ENCODE measurements around the gene RHCE.
"Not testable (repeated sequence)": the region's sequence is repeated elsewhere in the genome, so short reads cannot be mapped to it uniquely, and the experiment has no call there.

RHCE gene

DNA sequence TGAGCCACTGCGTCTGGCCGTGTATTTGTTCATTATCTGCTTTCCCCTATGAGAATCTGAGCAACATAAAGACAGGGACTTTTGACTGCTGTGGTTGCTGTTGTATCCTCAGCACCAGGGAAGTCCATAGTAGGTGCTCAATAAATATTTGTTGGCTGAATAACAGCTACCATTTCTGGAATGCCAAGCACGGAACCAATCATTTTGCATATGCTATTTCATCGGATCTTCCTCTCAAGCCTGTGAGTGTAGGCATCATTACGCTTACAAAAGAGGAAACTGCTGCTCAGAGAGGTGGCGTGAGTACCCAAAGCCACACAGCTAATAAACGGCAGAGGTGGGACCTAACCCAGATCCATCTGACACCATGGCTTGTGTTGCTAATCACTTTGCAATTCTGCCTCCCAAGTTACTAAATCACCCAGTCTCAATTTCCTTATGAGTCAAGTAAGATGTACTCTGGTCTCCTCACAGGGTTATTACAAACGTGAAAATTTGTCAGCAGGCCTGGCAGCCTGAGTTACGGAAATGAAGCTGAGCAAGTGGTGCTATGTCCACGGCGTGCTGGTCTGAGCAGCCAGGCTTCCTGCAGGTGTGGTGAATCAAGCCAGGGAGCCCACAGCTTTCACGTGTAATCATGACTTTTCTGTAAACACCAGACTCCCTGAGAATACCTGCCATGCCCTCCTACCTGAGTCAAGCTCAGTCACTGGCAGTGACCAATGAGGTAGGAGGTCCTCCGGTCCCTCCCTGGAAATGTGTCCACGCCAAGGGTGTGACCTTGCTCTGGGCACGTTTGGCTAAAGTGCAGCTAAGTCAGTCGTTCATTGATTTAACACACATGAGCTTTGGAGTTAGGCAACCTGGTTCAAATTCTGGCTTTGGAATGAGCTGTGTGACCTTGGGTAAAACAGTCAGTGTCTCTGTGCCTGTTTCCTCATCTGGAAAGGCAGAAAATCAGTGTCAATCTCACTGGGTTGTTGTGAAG is 4.8 kb upstream of the RHCE start:
- H3K9me3 Mint-ChIP-seq (ENCODE audit: low read depth): no peaks in the 10 kb centered on the region
- H3K27me3 Mint-ChIP-seq: no peaks in the 10 kb centered on the region
- no peak overlapping the region for H3K27ac Mint-ChIP-seq
- H3K4me1 Mint-ChIP-seq (ENCODE audit: low read depth): peaks cover 7% of the 10 kb centered on the region
- no peak overlapping the region for H3K4me3 Mint-ChIP-seq
- H3K36me3 Mint-ChIP-seq: no peaks in the 10 kb centered on the region

DNA sequence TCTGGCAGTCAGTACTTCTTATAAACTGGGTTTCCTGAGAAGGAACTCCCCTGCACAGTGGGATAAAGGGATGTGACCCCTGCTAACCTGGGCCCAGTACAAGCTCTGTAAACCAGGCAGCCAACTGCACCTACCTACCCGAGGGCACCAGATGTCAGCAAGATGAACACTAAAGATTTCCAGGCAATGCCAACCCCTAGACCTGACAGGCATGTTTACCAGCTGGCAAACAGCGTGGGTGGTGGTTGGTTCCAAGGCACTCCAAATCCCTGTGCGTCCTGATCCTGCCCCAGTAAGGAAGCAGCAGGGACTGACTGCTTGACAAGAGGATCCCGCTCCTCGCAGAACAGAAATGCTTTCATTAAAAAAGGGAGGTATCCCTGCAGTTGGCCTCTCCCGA is 2.6 kb upstream of the RHCE start:
- not testable (repeated sequence) for H3K36me3 Mint-ChIP-seq; H3K4me1 Mint-ChIP-seq (ENCODE audit: low read depth); H3K27me3 Mint-ChIP-seq; H3K9me3 Mint-ChIP-seq (ENCODE audit: low read depth); H3K27ac Mint-ChIP-seq; H3K4me3 Mint-ChIP-seq

DNA sequence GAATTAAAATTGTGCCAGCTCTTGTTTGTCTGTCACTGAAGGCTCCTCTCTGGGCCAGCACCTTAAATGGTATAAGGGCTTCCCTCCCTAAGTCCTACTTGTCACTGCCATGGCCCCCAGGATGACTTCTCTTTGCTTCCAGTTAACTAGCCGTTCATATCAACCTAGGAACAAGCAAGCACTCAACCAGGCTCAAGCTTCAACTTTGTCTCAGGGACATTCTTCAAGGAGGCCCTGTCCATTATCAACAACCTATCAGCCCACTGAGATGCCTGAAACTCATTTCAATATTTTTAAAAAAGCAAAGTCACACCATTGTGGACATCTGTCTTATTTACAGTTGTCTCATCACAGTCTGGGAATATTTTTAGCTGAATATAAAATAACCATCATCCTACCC is 1.3 kb downstream of the RHCE start:
- not testable (repeated sequence) for H3K4me1 Mint-ChIP-seq (ENCODE audit: low read depth); H3K9me3 Mint-ChIP-seq (ENCODE audit: low read depth); H3K36me3 Mint-ChIP-seq; H3K27ac Mint-ChIP-seq; H3K4me3 Mint-ChIP-seq; H3K27me3 Mint-ChIP-seq

DNA sequence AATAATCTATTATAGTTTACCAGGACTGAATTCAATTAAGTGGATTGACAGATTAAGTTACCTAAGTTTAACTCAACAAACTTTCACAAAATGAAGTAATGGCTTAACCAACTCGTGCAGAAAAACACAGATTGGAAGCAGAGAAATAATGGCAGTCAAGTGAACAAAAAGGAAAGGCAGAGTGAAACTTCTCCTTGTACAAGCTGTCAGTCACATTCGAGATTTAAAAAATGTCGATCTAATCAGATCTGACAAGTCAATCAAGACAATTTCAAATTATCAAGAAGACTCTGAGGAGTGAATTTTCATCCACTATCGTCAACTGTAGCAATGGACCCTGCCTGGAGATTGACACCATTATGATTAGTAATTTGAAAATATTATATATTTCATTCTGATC is 3.3 kb downstream of the RHCE start:
- H3K27ac Mint-ChIP-seq; H3K27me3 Mint-ChIP-seq; H3K4me1 Mint-ChIP-seq (ENCODE audit: low read depth); H3K36me3 Mint-ChIP-seq; H3K4me3 Mint-ChIP-seq; H3K9me3 Mint-ChIP-seq (ENCODE audit: low read depth): not testable (repeated sequence)

DNA sequence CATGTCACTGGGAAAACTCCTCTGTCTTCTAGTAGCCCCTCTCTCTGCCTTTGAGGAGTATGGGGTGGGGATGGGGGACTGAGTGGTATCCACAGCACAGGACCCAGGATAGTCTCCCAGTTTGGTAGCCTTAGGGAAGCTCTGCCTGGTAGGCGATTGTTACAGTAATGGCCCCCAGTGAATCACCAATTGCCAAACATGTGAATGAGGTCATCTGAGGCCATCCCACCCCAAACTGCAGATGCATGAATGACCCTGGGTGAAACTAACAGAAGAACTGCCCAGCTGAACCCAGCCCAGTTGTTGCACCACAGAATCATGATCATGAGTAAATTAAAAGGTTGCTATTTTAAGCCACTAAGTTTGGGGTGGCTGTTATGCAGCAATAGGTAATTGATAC is 6.0 kb downstream of the RHCE start:
- not testable (repeated sequence) for H3K4me1 Mint-ChIP-seq (ENCODE audit: low read depth); H3K27me3 Mint-ChIP-seq; H3K4me3 Mint-ChIP-seq; H3K27ac Mint-ChIP-seq; H3K9me3 Mint-ChIP-seq (ENCODE audit: low read depth); H3K36me3 Mint-ChIP-seq

DNA sequence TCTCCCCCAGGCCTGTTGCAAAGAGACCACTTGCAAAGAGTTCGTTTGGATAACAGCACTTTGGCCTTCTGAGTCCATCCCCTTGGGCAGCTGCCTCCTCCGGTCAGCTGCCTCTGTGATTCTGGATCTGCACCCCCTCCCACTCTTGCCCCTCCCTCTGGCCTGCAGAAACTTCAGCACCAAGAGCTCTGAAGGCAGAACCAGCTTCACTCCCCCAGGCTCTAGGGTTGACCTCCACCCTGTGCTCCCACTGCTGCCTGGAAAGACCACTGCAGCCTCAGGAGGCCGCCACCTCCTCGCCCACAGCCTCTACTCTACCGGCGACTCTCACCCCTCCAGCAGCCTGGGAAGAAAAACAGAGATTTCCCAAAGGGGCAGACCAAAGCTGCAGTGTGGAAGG is 6.5 kb downstream of the RHCE start:
- not testable (repeated sequence) for H3K4me3 Mint-ChIP-seq; H3K4me1 Mint-ChIP-seq (ENCODE audit: low read depth); H3K9me3 Mint-ChIP-seq (ENCODE audit: low read depth); H3K36me3 Mint-ChIP-seq; H3K27me3 Mint-ChIP-seq; H3K27ac Mint-ChIP-seq

DNA sequence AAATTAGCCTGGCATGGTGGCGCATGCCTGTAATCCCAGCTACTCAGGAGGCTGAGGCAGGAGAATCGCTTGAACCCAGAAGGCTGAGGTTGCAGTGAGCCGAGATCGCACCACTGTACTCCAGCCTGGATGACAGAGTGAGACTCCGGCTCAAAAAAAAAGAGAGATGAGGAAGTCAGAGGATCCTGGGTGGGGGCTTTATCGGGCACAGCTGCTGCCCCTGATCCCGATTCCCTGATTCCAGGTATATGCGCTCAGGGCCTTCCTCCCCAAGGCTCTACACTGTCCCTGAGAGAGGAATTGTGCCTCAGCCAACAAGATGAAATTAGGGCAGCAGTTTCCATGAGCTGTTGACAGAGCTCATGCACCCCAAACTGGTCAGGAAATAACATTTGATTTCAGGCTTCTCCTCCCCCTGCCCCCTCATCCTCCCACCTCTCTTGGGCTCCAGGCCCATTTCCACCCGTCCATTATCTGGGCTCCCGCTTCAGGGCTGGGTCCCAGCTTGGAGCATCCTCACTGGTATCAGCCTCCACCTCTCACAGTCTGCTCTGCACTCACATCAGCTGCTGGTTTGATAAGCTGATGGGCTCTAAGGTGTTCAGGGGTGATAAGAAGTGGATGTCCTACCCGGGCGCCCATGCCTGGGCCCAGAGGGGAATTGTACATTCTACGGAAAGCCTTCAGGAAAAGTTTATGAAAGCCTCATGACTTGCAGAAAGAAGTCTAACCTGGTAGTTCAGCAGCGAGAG is 7.6 kb downstream of the RHCE start:
- H3K4me1 Mint-ChIP-seq (ENCODE audit: low read depth); H3K4me3 Mint-ChIP-seq; H3K9me3 Mint-ChIP-seq (ENCODE audit: low read depth); H3K36me3 Mint-ChIP-seq; H3K27me3 Mint-ChIP-seq; H3K27ac Mint-ChIP-seq: not testable (repeated sequence)

DNA sequence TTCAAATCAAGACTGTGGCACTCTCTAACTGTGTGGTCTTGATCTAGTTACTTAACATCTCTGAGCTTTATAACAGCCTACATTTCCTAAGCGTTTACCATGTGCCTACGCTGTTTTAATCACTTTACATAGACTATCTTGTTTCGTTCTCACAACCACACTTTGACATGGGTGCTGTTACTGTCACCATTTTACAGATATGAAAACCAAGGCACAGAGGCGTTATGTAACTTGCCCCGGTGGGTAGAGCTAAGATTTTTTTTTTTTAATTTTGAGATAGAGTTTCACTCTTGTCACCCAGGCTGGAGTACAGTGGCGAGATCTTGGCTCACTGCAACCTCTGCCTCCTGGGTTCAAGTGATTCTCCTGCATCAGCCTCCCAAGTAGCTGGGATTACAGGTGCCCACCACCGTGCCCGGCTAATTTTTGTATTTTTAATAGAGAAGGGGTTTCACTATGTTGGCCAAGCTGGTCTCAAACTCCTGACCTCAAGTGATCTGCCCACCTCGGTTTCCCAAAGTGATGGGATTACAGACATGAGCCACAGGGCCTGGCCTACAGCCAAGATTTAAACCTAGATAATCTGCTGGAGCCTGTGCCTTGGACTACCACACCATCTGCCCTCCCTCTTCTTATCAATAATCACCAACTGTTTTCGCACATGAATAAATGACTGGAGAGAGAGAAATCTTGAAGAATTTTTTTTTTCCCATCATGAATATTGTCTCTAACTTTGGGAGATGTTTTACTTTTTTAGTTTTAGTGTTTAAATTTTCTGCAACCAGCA is 10.8 kb downstream of the RHCE start:
- not testable (repeated sequence) for H3K27me3 Mint-ChIP-seq; H3K4me3 Mint-ChIP-seq; H3K9me3 Mint-ChIP-seq (ENCODE audit: low read depth); H3K36me3 Mint-ChIP-seq; H3K4me1 Mint-ChIP-seq (ENCODE audit: low read depth); H3K27ac Mint-ChIP-seq

DNA sequence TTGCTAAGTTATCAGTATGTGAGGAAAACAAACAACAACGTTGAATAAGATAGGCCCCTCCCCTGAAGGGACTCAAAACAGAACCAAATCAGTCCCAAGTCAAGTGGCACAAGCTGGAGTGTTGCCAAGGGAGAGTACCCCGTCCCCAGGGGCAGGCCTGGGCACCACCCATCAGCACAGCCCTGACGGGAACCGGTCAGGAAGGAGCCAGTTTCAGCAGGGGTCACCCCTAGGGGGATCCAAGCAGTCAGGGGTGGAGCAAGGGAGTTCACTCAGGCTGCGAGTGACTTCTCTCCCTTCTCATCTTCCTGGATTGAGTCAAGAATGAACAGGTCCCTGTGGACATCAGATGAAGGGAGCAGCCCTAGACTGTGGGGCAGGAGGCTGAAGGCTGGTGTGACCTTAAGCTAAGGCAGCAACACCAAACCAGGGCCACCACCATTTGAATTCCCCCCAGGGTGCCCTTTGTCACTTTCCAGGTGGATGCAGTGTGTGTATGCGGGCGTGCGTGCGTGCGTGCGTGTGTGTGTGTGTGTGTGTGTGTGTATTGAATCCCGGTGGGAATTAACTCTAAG is 14.8 kb downstream of the RHCE start:
- H3K9me3 Mint-ChIP-seq (ENCODE audit: low read depth); H3K4me3 Mint-ChIP-seq; H3K4me1 Mint-ChIP-seq (ENCODE audit: low read depth); H3K27ac Mint-ChIP-seq; H3K27me3 Mint-ChIP-seq; H3K36me3 Mint-ChIP-seq: not testable (repeated sequence)

DNA sequence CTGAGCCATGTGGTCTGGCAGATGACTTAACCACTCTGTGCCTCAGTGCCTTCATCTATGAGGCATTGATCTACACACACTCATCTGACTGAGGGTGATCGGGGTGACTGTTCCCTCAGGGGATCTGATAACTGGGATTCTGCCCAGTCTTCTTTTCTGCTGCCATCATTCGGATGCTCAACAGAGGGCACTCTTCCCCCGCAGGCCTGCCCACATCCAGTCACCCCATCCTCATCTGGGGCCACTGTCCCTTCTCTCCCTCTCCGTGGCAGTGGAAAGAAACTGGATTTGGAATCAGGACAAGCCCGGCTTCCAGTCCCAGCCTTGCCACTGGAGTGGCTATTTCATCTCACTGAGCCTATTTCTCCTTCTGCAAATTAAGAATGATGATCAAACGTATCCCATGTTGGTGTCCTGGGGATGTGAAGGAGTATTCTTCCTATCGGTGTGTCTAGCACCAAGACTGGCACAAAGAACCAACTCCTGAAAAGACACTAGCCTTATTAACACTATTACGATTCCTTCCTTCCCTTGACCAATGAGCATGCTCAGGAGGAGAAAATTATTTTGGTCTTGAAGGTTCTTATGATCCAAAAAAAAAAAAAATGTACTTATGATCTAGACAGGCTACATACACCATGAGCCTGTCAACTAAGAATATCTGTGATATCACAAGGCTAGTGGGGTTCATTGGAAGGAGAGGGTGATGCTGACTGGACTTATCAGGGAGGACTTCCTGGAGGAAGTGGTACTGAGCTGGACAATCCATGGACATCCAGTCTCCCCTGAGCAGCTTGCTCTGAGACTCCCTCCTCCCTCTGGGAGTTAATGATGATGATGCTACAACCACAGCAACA is 17.4 kb downstream of the RHCE start:
- not testable (repeated sequence) for H3K27me3 Mint-ChIP-seq; H3K4me1 Mint-ChIP-seq (ENCODE audit: low read depth); H3K9me3 Mint-ChIP-seq (ENCODE audit: low read depth); H3K4me3 Mint-ChIP-seq; H3K36me3 Mint-ChIP-seq; H3K27ac Mint-ChIP-seq

DNA sequence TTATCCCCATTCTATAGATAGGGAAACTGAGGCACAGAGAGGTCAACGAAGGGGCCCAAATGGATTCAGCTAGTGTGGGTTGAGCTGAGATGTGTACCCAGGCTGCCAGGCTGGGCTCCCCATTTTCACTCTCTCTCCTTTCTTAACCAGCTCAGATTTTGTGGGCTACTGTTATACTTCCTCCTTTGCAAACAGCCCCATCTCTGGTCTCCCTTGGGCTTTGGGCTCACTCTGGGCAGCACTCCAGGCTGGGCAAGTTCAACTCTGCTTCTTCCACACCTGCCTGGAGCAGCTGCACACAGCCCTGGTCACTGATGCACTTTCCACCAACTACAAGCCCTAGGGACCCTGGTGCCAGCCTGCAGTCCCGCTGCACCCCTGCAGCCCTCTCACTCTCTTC is 22.5 kb downstream of the RHCE start:
- not testable (repeated sequence) for H3K27ac Mint-ChIP-seq; H3K4me1 Mint-ChIP-seq (ENCODE audit: low read depth); H3K27me3 Mint-ChIP-seq; H3K4me3 Mint-ChIP-seq; H3K36me3 Mint-ChIP-seq; H3K9me3 Mint-ChIP-seq (ENCODE audit: low read depth)

DNA sequence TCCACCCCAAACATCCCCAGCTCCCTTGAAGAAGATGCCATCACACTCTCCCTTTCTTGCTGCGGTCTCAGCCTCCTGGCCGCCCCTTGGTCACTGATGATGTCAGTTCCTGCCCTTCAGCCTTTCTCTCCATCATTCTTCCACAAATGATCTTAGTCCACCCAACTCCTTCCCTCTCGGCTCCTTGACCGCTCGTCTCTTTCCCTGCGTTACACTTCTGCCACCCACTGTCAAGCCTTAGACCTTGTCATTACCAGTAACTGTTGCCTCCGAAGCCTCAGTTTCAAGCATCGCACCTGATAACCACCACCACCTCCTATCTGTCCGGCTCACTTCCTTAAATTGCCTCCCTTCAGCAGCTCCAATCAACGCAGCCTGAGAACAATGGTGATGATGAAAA is 23.1 kb downstream of the RHCE start:
- H3K4me3 Mint-ChIP-seq; H3K4me1 Mint-ChIP-seq (ENCODE audit: low read depth): not testable (repeated sequence)

DNA sequence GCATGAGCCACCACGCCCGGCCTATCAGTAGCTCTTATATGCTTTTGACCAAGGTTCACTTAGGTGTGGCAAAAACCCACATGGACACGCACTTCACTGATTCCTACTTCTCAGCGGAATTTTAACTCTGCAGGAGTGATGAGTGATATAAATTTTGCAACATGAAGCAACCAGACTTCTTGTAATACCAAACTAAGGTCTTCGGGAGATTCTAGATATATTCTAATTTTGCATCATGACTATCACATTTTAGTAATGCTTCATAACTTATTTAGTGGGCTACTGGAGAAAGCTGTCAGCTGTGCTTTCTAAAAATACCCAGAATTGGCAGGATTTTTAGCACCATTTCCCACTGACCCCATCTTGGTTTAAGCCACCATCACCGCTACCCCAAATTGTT is 27.8 kb downstream of the RHCE start:
- peaks cover 2% of the 10 kb centered on the region for H3K27me3 Mint-ChIP-seq
- H3K4me1 Mint-ChIP-seq (ENCODE audit: low read depth): no peaks in the 10 kb centered on the region
- H3K36me3 Mint-ChIP-seq: no peaks in the 10 kb centered on the region
- H3K9me3 Mint-ChIP-seq (ENCODE audit: low read depth): no peaks in the 10 kb centered on the region
- H3K27ac Mint-ChIP-seq: no peak overlapping the region
- no peak overlapping the region for H3K4me3 Mint-ChIP-seq

More for the DNA sequence above, 23.1 kb downstream of the RHCE start:
- H3K27me3 Mint-ChIP-seq; H3K27ac Mint-ChIP-seq; H3K9me3 Mint-ChIP-seq (ENCODE audit: low read depth); H3K36me3 Mint-ChIP-seq: not testable (repeated sequence)

DNA sequence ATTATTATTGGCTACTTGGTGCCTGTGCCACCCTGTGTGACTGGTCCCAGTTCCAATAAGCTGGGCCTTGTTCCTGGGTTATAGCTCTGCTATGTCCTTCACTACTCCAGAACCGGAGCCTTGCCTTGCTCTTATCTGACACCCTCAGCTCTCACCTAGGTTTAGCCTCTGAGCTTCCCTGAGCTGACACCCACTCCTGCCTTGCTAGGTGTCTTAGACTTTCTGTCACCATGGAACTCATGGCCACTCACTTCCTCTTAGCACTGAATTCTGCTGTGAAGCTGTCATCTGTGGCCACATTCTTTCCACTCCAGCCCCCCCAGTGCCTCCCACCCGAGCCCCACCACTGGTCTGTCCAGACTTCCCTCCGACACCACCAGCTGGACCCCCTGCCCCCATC is 30.9 kb downstream of the RHCE start:
- H3K27me3 Mint-ChIP-seq, H3K27ac Mint-ChIP-seq: not testable (repeated sequence)

More for the DNA sequence above, 30.9 kb downstream of the RHCE start:
- H3K4me3 Mint-ChIP-seq; H3K4me1 Mint-ChIP-seq (ENCODE audit: low read depth); H3K36me3 Mint-ChIP-seq; H3K9me3 Mint-ChIP-seq (ENCODE audit: low read depth): not testable (repeated sequence)
